Measurements from ENCODE around the gene MGAT2. TPM values are rescaled to one million over a fixed set of nuclear protein-coding genes. Genes with fewer than 3 reads are reported as not detected.

The MGAT2 gene
- total and polyA plus RNA-seq, 2 donors (not counting 3 experiments of a cell fraction or from before 2014, with no cell fraction given): 36.4 to 72.6 TPM

DNA sequence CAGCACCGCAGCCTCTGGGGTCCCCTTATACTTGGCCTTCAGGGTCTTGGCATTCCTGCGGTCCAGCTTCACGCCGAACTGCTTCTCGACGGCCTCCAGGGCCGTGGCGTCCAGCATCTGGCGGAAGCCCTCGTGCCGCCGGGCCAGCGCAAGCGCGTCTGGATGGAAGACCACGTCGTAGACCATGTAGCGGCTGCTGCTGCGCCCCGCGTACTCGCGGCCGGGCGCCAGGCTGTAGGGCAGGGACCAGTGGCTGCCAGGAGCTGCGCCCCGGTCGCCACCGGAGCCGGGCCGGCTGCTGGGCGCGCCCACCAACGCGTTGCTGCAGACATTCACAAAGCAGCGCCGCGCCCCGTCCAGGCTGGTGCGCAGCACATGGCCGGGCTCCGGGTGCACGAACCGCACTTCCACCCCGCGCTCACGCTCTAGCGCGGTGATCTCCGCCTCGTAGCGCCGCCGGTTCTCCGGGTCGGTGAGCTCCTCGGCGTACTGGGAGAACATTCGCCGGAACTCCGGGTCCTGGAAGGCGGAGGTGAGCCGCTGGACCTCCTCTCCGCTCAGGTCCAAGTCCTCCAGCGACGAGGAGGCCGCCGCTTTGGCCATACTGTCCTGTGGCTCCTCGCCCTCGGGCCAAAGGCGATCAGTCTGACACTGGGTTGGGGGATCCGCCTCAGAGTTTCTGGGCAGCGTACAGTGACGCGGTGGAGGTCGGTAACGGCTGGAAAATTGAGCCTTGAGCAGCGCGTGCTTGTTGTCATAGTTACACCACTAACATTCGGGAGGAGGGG is 14.1 kb downstream of the MGAT2 start, which contains the start of gene DNAAF2:
DNAAF2 (minus strand) TSS at position 698 of the 788 bp plus-strand sequence; CDS start at position 603, 95 bp downstream.
- peak; percentile 8 for FAIRE-seq
- Histone ChIP-seq H3K79me2 (ENCODE audit: control insufficient read depth, insufficient read depth, low read length) (peaks cover 71% of the 10 kb centered on the region), H3K4me1 (ENCODE audit: control insufficient read depth, extremely low read depth, insufficient read depth, low read length) (peaks cover 16% of the 10 kb centered on the region), H3K4me2 (ENCODE audit: insufficient read depth, low read length) (peak within 1 kb of the TSS; percentile 97), H4K20me1 (replicated peaks; ENCODE audit: control insufficient read depth, extremely low read depth, insufficient read depth, low read length) (peaks cover 2% of the 10 kb centered on the region), H3K9me3 (replicated peaks; ENCODE audit: control insufficient read depth, insufficient read depth, low read length) (no peaks in the 10 kb centered on the region), H3K27me3 (ENCODE audit: control insufficient read depth in 2 of 2, insufficient read depth in 2 of 2, low read length in 2 of 2) (no peaks in the 10 kb centered on the region), H3K36me3 (ENCODE audit: control insufficient read depth in 2 of 2, extremely low read depth in 1 of 2, insufficient read depth in 2 of 2, low read length in 2 of 2) (peaks cover 0 to 8% of the 10 kb centered on the region in 2 experiments), H3K9ac (replicated peaks; ENCODE audit: extremely low read depth, insufficient read depth, low read length) (peak within 1 kb of the TSS; percentile 88), H3K27ac (ENCODE audit: insufficient read depth, low read depth, low read length) (peak within 1 kb of the TSS; percentile 90), H3K9me1 (replicated peaks; ENCODE audit: control insufficient read depth, extremely low read depth, insufficient read depth, low read length) (no peaks in the 10 kb centered on the region), H3K4me3 (replicated peaks in 1 of 3; ENCODE audit: insufficient read depth in 1 of 3, low read depth in 1 of 3, low read length in 3 of 3) (peak within 1 kb of the TSS; percentile 5 to 98 (median 79)), H2AFZ (ENCODE audit: low read depth, low read length) (peak within 1 kb of the TSS; percentile 53)
- intact Hi-C loops (cut with micrococcal nuclease) (loop anchor here (1.0 to 5.0 kb wide), 7 partner anchors 14 to 218 kb away; partner anchors contain the start of genes KLHDC1, KLHDC2, MGAT2 and NEMF), dilution Hi-C loops (cut with MboI; ENCODE audit: extremely low pct_ligation_motif_present, low sequenced_read_pairs) (no loop called here)
- TF ChIP-seq, protein P1, sequence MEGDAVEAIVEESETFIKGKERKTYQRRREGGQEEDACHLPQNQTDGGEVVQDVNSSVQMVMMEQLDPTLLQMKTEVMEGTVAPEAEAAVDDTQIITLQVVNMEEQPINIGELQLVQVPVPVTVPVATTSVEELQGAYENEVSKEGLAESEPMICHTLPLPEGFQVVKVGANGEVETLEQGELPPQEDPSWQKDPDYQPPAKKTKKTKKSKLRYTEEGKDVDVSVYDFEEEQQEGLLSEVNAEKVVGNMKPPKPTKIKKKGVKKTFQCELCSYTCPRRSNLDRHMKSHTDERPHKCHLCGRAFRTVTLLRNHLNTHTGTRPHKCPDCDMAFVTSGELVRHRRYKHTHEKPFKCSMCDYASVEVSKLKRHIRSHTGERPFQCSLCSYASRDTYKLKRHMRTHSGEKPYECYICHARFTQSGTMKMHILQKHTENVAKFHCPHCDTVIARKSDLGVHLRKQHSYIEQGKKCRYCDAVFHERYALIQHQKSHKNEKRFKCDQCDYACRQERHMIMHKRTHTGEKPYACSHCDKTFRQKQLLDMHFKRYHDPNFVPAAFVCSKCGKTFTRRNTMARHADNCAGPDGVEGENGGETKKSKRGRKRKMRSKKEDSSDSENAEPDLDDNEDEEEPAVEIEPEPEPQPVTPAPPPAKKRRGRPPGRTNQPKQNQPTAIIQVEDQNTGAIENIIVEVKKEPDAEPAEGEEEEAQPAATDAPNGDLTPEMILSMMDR (IDR thresholded peaks at IDR 0.05; ENCODE audit: extremely low read depth in 1 of 2, insufficient read depth in 1 of 2, low read depth in 1 of 2, low read length in 2 of 2): no peak
- no peak for TF ChIP-seq POLR2AphosphoS5 (IDR thresholded peaks at IDR 0.05; ENCODE audit: insufficient read depth, low read depth, low read length)
- TF ChIP-seq, protein P2, sequence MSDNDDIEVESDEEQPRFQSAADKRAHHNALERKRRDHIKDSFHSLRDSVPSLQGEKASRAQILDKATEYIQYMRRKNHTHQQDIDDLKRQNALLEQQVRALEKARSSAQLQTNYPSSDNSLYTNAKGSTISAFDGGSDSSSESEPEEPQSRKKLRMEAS (IDR thresholded peaks at IDR 0.05; ENCODE audit: insufficient read depth, insufficient read length): no peak
- TF ChIP-seq MYC (IDR thresholded peaks at IDR 0.05; ENCODE audit: low read depth, low read length): no peak
- TF ChIP-seq POLR2A (IDR thresholded peaks at IDR 0.05; ENCODE audit: low read depth, low read length): peak; percentile 52
- ChIA-PET CTCF (interaction anchor here (0.6 to 3.7 kb wide), 23 partner anchors 8 to 232 kb away, joined by 3 to 80 read pairs (median 6); partner anchors contain the start of genes KLHDC2, LRR1, MGAT2 and NEMF), POLR2A (interaction anchor here (1.0 to 1.8 kb wide), 3 partner anchors 10 to 133 kb away, joined by 8 to 12 read pairs (median 12); partner anchors contain the start of genes KLHDC2, MGAT2 and RPL36AL)
- TSS peak; percentile 6 for BruUV-seq (replicated peaks)
- peak; percentile 80 for DNase-seq (ENCODE audit: low read depth, low spot score)
